HepG2 (cell line): ENCODE measurements around the gene PSMD9. TPM values are rescaled to one million over a fixed set of nuclear protein-coding genes. Genes with fewer than 3 reads are reported as not detected.
"Not testable (repeated sequence)": the region's sequence is repeated elsewhere in the genome, so short reads cannot be mapped to it uniquely, and the experiment has no call there.

Experiments
- ATAC-seq: fragments of 200-7000 bp; cut with Tn5 transposase; 3 replicates; pipeline ENCODE4 v1.9.1; 2020; ENCODE audit warnings: mild to moderate bottlenecking, moderate library complexity
- BruUV-seq: library from RNA; stranded (reverse); fragments of 400-500 nt; replicated peaks from 2 replicates; lab custom pipeline; 2021; lab: Mats Ljungman, UMichigan
- CTCF ChIA-PET: fragments of 300-600 bp; formaldehyde crosslinking; extraction: SDS; loops from one replicate; lab custom pipeline; 2021; ENCODE audit warnings: low total read pairs, inconsistent platforms, low intra/inter-chr PET ratio; lab: Yijun Ruan, JAX
- POLR2A ChIA-PET: fragments of 350-600 bp; sonication (Branson Sonifier 250); formaldehyde crosslinking; loops from one replicate; lab custom pipeline; 2020; ENCODE audit warnings: antibody characterized with exemption, inconsistent platforms; lab: Yijun Ruan, JAX
- DNase-seq: peaks from one replicate; pipeline ENCODE4 v3.0.0-alpha.2; 2015; ENCODE audit warnings: low spot score
- FAIRE-seq: peaks from 3 replicates; lab custom pipeline; 2011; peaks lifted over from hg19 to GRCh38; lab: Jason Lieb, UNC
- H2AFZ ChIP-seq: one replicate; pipeline ENCODE4 v1.6.1; 2011; ENCODE audit warnings: low read length, inconsistent platforms
- H3K27ac ChIP-seq: fragments of 300-600 bp; 3 replicates; pipeline ENCODE4 v1.8.0; 2011; ENCODE audit warnings: mixed run types, mild to moderate bottlenecking, mixed read lengths, low read length, inconsistent platforms; ENCODE audit not compliant: insufficient read depth; ENCODE audit errors: extremely low read length
- H3K27me3 ChIP-seq, 2 experiments: fragments of 200-600 bp in 1 of 2; 2 replicates in 1 of 2; 3 replicates in 1 of 2; pipeline versions ENCODE4 v1.6.0 to v1.8.0; 2011; ENCODE audit warnings: low read length in 2 of 2, mild to moderate bottlenecking in 2 of 2, moderate library complexity in 2 of 2, inconsistent platforms in 1 of 2; ENCODE audit not compliant: insufficient read depth in 2 of 2, control insufficient read depth in 1 of 2
- H3K36me3 ChIP-seq, 2 experiments: fragments of 200-600 bp in 1 of 2; replicated peaks in 1 of 2; 2 replicates in 1 of 2; 3 replicates in 1 of 2; pipeline versions ENCODE4 v1.5.1 to v1.8.0; 2011; ENCODE audit warnings: low read length in 2 of 2, inconsistent platforms in 1 of 2; ENCODE audit not compliant: insufficient read depth in 2 of 2, control insufficient read depth in 1 of 2
- H3K4me1 ChIP-seq: 2 replicates; pipeline ENCODE4 v1.5.1; 2012; ENCODE audit warnings: low read length, inconsistent platforms; ENCODE audit not compliant: insufficient read depth
- H3K4me2 ChIP-seq: 2 replicates; pipeline ENCODE4 v1.6.0; 2011; ENCODE audit warnings: low read depth, low read length, inconsistent platforms
- H3K4me3 ChIP-seq, 3 experiments: fragments of 200-600 bp in 1 of 3; sonication (generic), shearing (Covaris generic) in 1 of 3; replicated peaks in 1 of 3; 2 replicates each; pipeline ENCODE4 v1.5.1; 2011 to 2016; ENCODE audit warnings: low read length in 3 of 3, inconsistent platforms in 2 of 3, low read depth in 2 of 3, mild to moderate bottlenecking in 2 of 3, control low read depth in 1 of 3, mixed read lengths in 1 of 3; ENCODE audit not compliant: insufficient read depth in 1 of 3
- H3K79me2 ChIP-seq: one replicate; pipeline ENCODE4 v1.6.1; 2011; ENCODE audit warnings: low read length, inconsistent platforms; ENCODE audit not compliant: insufficient read depth
- H3K9ac ChIP-seq: 2 replicates; pipeline ENCODE4 v1.6.0; 2011; ENCODE audit warnings: mild to moderate bottlenecking, low read depth, low read length, inconsistent platforms; ENCODE audit not compliant: insufficient read depth
- H3K9me3 ChIP-seq: 2 replicates; pipeline ENCODE4 v1.5.1; 2012; ENCODE audit warnings: mild to moderate bottlenecking, low read length
- H4K20me1 ChIP-seq: 2 replicates; pipeline ENCODE4 v1.6.0; 2011; ENCODE audit warnings: inconsistent platforms, mild to moderate bottlenecking, low read length, moderate library complexity; ENCODE audit not compliant: insufficient read depth
- PRMT3 ChIP-seq: sonication (generic); formaldehyde crosslinking; IDR thresholded peaks from 2 replicates; pipeline ENCODE4 v1.8.1; 2022; ENCODE audit warnings: low read depth, mild to moderate bottlenecking, moderate library complexity, missing genetic modification reagents, borderline replicate concordance
- ZBTB21 ChIP-seq: sonication (generic); formaldehyde crosslinking; IDR thresholded peaks from 2 replicates; pipeline ENCODE4 v1.4.0; 2020; ENCODE audit warnings: missing genetic modification reagents
- ZNF263 ChIP-seq: sonication (generic); formaldehyde crosslinking; IDR thresholded peaks from 2 replicates; pipeline ENCODE4 v1.4.0; 2020; ENCODE audit warnings: missing genetic modification reagents
- WGBS: methylation state at CpG from one replicate; pipeline ENCODE4 v1.1.6; 2017; ENCODE audit warnings: low lambda C conversion rate; 5-methylcytosine and 5-hydroxymethylcytosine counted together
- in situ Hi-C: cut with HindIII; loops from 2 replicates; pipeline ENCODE4 v1.10.0; 2017; ENCODE audit warnings: low pct_unique_long_range_greater_than_20kb; ENCODE audit not compliant: extremely low pct_ligation_motif_present
- intact Hi-C: fragments of 100-400 bp; cut with micrococcal nuclease; formaldehyde crosslinking; loops from one replicate; pipeline ENCODE4 v1.10.0; 2022; ENCODE audit not compliant: unreplicated experiment
- polyA plus RNA-seq, 8 experiments: library from polyadenylated mRNA; depleted of rRNA in 3 of 8; stranded (reverse) in 7 of 8; unstranded in 1 of 8; fragments of >200 nt; fragmentation: Illumina TruSeq in 4 of 8; extraction: Trizol in 4 of 8; gene quantifications; 2 replicates each; pipeline versions ENCODE4 v1.2.1 to v1.2.3, GENCODE V29; 2011 to 2016; ENCODE audit warnings: low read depth in 4 of 8, missing spikeins in 1 of 8, mixed read lengths in 1 of 8; ENCODE audit not compliant: insufficient read depth in 1 of 8
- total RNA-seq, 5 experiments: library from RNA; depleted of rRNA; stranded (reverse); fragments of >200 nt; fragmentation: Illumina TruSeq; extraction: Trizol; gene quantifications; 2 replicates each; pipeline ENCODE4 v1.2.3, GENCODE V29; 2016; ENCODE audit warnings: low read depth in 1 of 5
- TF ChIP-seq, protein P1 (sequence below): sonication (generic); formaldehyde crosslinking; IDR thresholded peaks from 2 replicates; pipeline ENCODE4 v1.4.0; 2020; ENCODE audit warnings: missing genetic modification reagents, borderline replicate concordance
- TF ChIP-seq, protein P2 (sequence below): sonication (generic); formaldehyde crosslinking; IDR thresholded peaks from 2 replicates; pipeline ENCODE4 v1.4.0; 2020; ENCODE audit warnings: missing genetic modification reagents
- TF ChIP-seq, protein P3 (sequence below): sonication (generic); formaldehyde crosslinking; IDR thresholded peaks from 2 replicates; pipeline ENCODE4 v1.5.0; 2020; ENCODE audit warnings: missing genetic modification reagents, mild to moderate bottlenecking, borderline replicate concordance

The PSMD9 gene
- total and polyA plus RNA-seq, 2 of the 13 experiments (the other 11 are each of a cell fraction or from before 2014, with no cell fraction given): 41.4 to 61.1 TPM

DNA sequence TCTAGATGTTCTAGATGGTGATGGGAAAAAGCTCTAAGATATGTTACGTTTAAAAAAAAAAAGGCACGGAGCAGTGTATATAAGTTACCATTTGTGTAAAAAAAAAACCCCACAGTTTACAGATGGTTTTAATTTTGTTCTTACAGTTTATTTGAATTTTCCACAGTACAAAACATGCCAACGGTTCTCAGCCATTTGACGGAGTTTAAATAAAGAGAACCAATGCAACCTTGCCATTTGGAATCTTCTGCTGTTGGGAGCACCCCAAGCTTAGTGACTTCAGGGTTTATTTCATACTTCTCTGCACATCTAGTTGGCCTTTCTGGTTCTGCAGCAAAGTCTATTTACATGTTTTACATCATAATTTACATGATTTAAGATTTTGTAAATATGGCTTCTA is 22.3 kb upstream of the PSMD9 start (continued):
- TF ChIP-seq, protein P1, sequence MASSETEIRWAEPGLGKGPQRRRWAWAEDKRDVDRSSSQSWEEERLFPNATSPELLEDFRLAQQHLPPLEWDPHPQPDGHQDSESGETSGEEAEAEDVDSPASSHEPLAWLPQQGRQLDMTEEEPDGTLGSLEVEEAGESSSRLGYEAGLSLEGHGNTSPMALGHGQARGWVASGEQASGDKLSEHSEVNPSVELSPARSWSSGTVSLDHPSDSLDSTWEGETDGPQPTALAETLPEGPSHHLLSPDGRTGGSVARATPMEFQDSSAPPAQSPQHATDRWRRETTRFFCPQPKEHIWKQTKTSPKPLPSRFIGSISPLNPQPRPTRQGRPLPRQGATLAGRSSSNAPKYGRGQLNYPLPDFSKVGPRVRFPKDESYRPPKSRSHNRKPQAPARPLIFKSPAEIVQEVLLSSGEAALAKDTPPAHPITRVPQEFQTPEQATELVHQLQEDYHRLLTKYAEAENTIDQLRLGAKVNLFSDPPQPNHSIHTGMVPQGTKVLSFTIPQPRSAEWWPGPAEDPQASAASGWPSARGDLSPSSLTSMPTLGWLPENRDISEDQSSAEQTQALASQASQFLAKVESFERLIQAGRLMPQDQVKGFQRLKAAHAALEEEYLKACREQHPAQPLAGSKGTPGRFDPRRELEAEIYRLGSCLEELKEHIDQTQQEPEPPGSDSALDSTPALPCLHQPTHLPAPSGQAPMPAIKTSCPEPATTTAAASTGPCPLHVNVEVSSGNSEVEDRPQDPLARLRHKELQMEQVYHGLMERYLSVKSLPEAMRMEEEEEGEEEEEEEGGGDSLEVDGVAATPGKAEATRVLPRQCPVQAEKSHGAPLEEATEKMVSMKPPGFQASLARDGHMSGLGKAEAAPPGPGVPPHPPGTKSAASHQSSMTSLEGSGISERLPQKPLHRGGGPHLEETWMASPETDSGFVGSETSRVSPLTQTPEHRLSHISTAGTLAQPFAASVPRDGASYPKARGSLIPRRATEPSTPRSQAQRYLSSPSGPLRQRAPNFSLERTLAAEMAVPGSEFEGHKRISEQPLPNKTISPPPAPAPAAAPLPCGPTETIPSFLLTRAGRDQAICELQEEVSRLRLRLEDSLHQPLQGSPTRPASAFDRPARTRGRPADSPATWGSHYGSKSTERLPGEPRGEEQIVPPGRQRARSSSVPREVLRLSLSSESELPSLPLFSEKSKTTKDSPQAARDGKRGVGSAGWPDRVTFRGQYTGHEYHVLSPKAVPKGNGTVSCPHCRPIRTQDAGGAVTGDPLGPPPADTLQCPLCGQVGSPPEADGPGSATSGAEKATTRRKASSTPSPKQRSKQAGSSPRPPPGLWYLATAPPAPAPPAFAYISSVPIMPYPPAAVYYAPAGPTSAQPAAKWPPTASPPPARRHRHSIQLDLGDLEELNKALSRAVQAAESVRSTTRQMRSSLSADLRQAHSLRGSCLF (CRISPR knock-in tag): no peak
- TF ChIP-seq, protein P2, sequence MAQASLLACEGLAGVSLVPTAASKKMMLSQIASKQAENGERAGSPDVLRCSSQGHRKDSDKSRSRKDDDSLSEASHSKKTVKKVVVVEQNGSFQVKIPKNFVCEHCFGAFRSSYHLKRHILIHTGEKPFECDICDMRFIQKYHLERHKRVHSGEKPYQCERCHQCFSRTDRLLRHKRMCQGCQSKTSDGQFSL: no peak
- TF ChIP-seq PRMT3 (CRISPR knock-in tag): no peak
- TF ChIP-seq ZNF263 (CRISPR knock-in tag): no peak
- TF ChIP-seq ZBTB21 (CRISPR knock-in tag): no peak
- TF ChIP-seq, protein P3, sequence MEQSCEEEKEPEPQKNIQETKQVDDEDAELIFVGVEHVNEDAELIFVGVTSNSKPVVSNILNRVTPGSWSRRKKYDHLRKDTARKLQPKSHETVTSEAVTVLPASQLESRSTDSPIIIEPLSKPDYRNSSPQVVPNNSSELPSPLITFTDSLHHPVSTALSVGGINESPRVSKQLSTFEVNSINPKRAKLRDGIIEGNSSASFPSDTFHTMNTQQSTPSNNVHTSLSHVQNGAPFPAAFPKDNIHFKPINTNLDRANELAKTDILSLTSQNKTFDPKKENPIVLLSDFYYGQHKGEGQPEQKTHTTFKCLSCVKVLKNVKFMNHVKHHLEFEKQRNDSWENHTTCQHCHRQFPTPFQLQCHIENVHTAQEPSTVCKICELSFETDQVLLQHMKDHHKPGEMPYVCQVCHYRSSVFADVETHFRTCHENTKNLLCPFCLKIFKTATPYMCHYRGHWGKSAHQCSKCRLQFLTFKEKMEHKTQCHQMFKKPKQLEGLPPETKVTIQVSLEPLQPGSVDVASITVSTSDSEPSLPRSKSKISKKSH: no peak
- TF ChIP-seq, all 625 proteins: peak for 0

DNA sequence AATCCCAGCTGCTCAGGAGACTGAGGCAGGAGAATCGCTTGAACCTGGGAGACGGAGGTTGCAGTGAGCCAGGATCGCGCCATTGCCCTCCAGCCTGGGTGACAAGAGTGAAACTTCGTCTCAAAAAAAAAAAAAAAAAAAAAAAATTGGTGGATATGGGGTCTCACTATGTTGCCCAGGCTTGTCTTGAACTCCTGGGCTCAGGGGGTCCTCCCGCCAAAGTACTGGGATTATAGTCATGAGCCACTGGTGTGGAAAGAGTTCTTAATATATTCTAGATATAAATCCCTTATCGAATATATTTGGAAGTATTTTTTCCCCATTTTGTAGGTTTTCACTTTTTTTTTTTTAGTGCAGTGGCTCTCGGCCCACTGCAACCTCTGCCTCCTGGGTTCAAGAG is 19.4 kb upstream of the PSMD9 start:
- CTCF ChIA-PET, H4K20me1 ChIP-seq, H3K9ac ChIP-seq, H3K27ac ChIP-seq, POLR2A ChIA-PET, H3K9me3 ChIP-seq, BruUV-seq, H3K27me3 ChIP-seq, H2AFZ ChIP-seq, FAIRE-seq, intact Hi-C loops, H3K79me2 ChIP-seq, H3K4me1 ChIP-seq, H3K4me2 ChIP-seq, in situ Hi-C loops, H3K36me3 ChIP-seq, H3K4me3 ChIP-seq, ATAC-seq, DNase-seq: not testable (repeated sequence)
- WGBS: 95% methylated on average over 8 of the region's 8 CpGs
